WTC11 (cell line): ENCODE measurements around the gene HTR3A. TPM values are rescaled to one million over a fixed set of nuclear protein-coding genes. Genes with fewer than 3 reads are reported as not detected.

ENCODE experiments used
- ATAC-seq: fragments of 200-7000 bp; cut with Tn5 transposase; 2 replicates; pipeline ENCODE4 v1.10.0; 2021; ENCODE audit warnings: mild to moderate bottlenecking, moderate library complexity
- CTCF ChIA-PET: fragments of 300-600 bp; sonication (Branson Sonifier 250); formaldehyde crosslinking; loops from one replicate; lab custom pipeline; 2021; ENCODE audit warnings: antibody characterized with exemption; lab: Charles Lee
- POLR2A ChIA-PET: fragments of 350-600 bp; sonication (Branson Sonifier 250); formaldehyde crosslinking; loops from one replicate; lab custom pipeline; 2021; ENCODE audit warnings: antibody characterized with exemption; lab: Charles Lee
- DNase-seq: peaks from one replicate; pipeline ENCODE4 v3.0.0; 2021; ENCODE audit warnings: low spot score
- H3K27ac Mint-ChIP-seq: 2 replicates; pipeline ENCODE4 v1.8.0; 2021; ENCODE audit warnings: mixed read lengths
- H3K27me3 Mint-ChIP-seq: 2 replicates; pipeline ENCODE4 v1.8.0; 2021; ENCODE audit warnings: low read depth, mild to moderate bottlenecking, moderate library complexity, mixed read lengths
- H3K36me3 Mint-ChIP-seq: 2 replicates; pipeline ENCODE4 v1.8.0; 2021; ENCODE audit warnings: mixed read lengths
- H3K4me1 Mint-ChIP-seq: 2 replicates; pipeline ENCODE4 v1.8.0; 2022; ENCODE audit warnings: mixed read lengths
- H3K4me3 Mint-ChIP-seq: 2 replicates; pipeline ENCODE4 v1.8.0; 2021; ENCODE audit warnings: mild to moderate bottlenecking, moderate library complexity, mixed read lengths
- H3K9me3 Mint-ChIP-seq: 2 replicates; pipeline ENCODE4 v1.8.0; 2021; ENCODE audit warnings: mixed read lengths
- ELF4 ChIP-seq: sonication (generic); formaldehyde crosslinking; IDR thresholded peaks from 2 replicates; pipeline ENCODE4 v1.8.1; 2022; ENCODE audit warnings: low read depth, mild to moderate bottlenecking, moderate library complexity, missing genetic modification reagents
- EMX1 ChIP-seq: fragments of 250-450 bp; sonication (Bioruptor Pico); IDR thresholded peaks from 2 replicates; pipeline ENCODE4 v1.8.0; 2021; ENCODE audit warnings: mild to moderate bottlenecking
- FOXP1 ChIP-seq: sonication (generic); formaldehyde crosslinking; IDR thresholded peaks from 2 replicates; pipeline ENCODE4 v1.8.0; 2022; ENCODE audit warnings: missing genetic modification reagents, mild to moderate bottlenecking, moderate library complexity, borderline replicate concordance
- JAZF1 ChIP-seq: fragments of 250-450 bp; sonication (Bioruptor Pico); IDR thresholded peaks from 2 replicates; pipeline ENCODE4 v1.9.0; 2021; ENCODE audit warnings: moderate library complexity, mild to moderate bottlenecking, inconsistent platforms
- NFATC4 ChIP-seq: fragments of 250-450 bp; sonication (Bioruptor Pico); IDR thresholded peaks from 2 replicates; pipeline ENCODE4 v1.9.0; 2021; ENCODE audit warnings: mild to moderate bottlenecking
- NFYB ChIP-seq: sonication (generic); formaldehyde crosslinking; conservative IDR thresholded peaks from 2 replicates; pipeline ENCODE4 v1.8.0; 2022; ENCODE audit warnings: low read depth, missing genetic modification reagents
- NR1H2 ChIP-seq: sonication (generic); formaldehyde crosslinking; IDR thresholded peaks from 2 replicates; pipeline ENCODE4 v1.9.0; 2021; ENCODE audit warnings: mild to moderate bottlenecking, moderate library complexity, missing genetic modification reagents
- NR3C1 ChIP-seq: sonication (generic); formaldehyde crosslinking; conservative IDR thresholded peaks from 2 replicates; pipeline ENCODE4 v1.8.1; 2023; ENCODE audit warnings: low read depth, mild to moderate bottlenecking, missing genetic modification reagents
- PRDM15 ChIP-seq: sonication (generic); formaldehyde crosslinking; IDR thresholded peaks from 2 replicates; pipeline ENCODE4 v1.8.0; 2022; ENCODE audit warnings: missing genetic modification reagents
- RORB ChIP-seq: fragments of 250-450 bp; sonication (Bioruptor Pico); IDR thresholded peaks from 2 replicates; pipeline ENCODE4 v1.9.0; 2021; ENCODE audit warnings: mild to moderate bottlenecking
- SMAD3 ChIP-seq: sonication (generic); formaldehyde crosslinking; IDR thresholded peaks from 2 replicates; pipeline ENCODE4 v1.8.0; 2022; ENCODE audit warnings: missing genetic modification reagents, mild to moderate bottlenecking, borderline replicate concordance
- SMAD4 ChIP-seq: sonication (generic); formaldehyde crosslinking; IDR thresholded peaks from 2 replicates; pipeline ENCODE4 v1.8.0; 2022; ENCODE audit warnings: mild to moderate bottlenecking, missing genetic modification reagents
- SOX15 ChIP-seq: fragments of 250-450 bp; sonication (Bioruptor Pico); IDR thresholded peaks from 2 replicates; pipeline ENCODE4 v1.9.0; 2021; ENCODE audit warnings: mild to moderate bottlenecking
- ZNF232 ChIP-seq: sonication (generic); formaldehyde crosslinking; IDR thresholded peaks from 2 replicates; pipeline ENCODE4 v1.8.0; 2022; ENCODE audit warnings: mild to moderate bottlenecking, missing genetic modification reagents
- ZNF425 ChIP-seq: fragments of 250-450 bp; sonication (Bioruptor Pico); conservative IDR thresholded peaks from 2 replicates; pipeline ENCODE4 v1.9.0; 2021; ENCODE audit warnings: mild to moderate bottlenecking
- ZNF532 ChIP-seq: fragments of 250-450 bp; sonication (Bioruptor Pico); IDR thresholded peaks from 2 replicates; pipeline ENCODE4 v1.9.0; 2021; ENCODE audit warnings: mild to moderate bottlenecking, borderline replicate concordance
- total RNA-seq: library from RNA; stranded (reverse); gene quantifications from 3 replicates; pipeline ENCODE4 v1.2.3, GENCODE V29; 2021
- TF ChIP-seq, protein P1 (sequence below): fragments of 250-450 bp; sonication (Bioruptor Pico); IDR thresholded peaks from 2 replicates; pipeline ENCODE4 v1.9.0; 2021; ENCODE audit warnings: moderate library complexity, mild to moderate bottlenecking, inconsistent platforms, borderline replicate concordance
- TF ChIP-seq, protein P2 (sequence below): sonication (generic); formaldehyde crosslinking; IDR thresholded peaks from 2 replicates; pipeline ENCODE4 v1.8.1; 2023; ENCODE audit warnings: mild to moderate bottlenecking, missing genetic modification reagents, moderate library complexity

The HTR3A gene
- total RNA-seq, 1 experiment from 2014 or later, result 4.1 TPM

DNA sequence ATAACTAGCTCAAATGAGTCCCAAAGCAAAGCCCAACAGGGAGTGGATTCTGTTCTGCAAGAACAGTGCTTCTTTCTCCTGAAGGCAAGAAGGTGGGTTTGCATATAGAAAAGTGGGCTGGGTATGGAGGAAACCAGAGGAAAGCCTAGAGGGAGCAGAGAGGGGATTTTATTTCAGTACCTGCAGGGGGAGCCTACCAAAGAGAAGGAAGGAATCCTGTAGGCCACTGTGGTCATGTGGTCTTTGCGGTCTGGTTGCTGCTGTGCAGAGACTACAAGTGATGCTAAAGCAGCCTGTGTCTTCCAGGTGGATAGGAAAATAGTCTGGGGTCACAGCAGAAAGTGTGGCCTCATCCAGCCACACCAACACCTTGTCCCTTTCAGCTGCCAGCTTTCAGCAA, 51.4 kb downstream of the HTR3A start (continued):
- TF ChIP-seq PRDM15 (CRISPR knock-in tag) (no peak), ZNF532 (CRISPR knock-in tag) (no peak), SOX15 (no peak)

- CTCF ChIA-PET, result interaction anchor here (1.1 to 7.0 kb wide), 6 partner anchors 8 to 235 kb away, joined by 3 to 47 read pairs (median 10); no protein-coding TSS in a partner anchor
- ATAC-seq (no peak), DNase-seq (no peak)
- H3K4me1 Mint-ChIP-seq, result peaks cover 4% of the 10 kb centered on the region; the same call in 1 of the 2 replicates
- H3K4me3 Mint-ChIP-seq, result no peak overlapping the region
- no peaks in the 10 kb centered on the region; the same call in none of the 2 replicates for H3K27me3 Mint-ChIP-seq
- POLR2A ChIA-PET, result no interaction called here
- H3K36me3 Mint-ChIP-seq, result no peaks in the 10 kb centered on the region
- H3K27ac Mint-ChIP-seq, result no peak overlapping the region
- TF ChIP-seq FOXP1 (CRISPR knock-in tag), result no peak
- TF ChIP-seq SMAD4 (CRISPR knock-in tag), result no peak
- TF ChIP-seq NFYB (CRISPR knock-in tag), result no peak
- TF ChIP-seq NR3C1 (CRISPR knock-in tag), result no peak
- TF ChIP-seq SMAD3 (CRISPR knock-in tag), result no peak
- TF ChIP-seq JAZF1, result no peak
- TF ChIP-seq RORB (CRISPR knock-in tag), result no peak
- no peak for TF ChIP-seq ZNF425 (CRISPR knock-in tag)
- no peak for TF ChIP-seq NR1H2 (CRISPR knock-in tag)
- TF ChIP-seq ZNF532 (CRISPR knock-in tag), result no peak
- TF ChIP-seq ELF4 (CRISPR knock-in tag), result no peak
- TF ChIP-seq, protein P1, sequence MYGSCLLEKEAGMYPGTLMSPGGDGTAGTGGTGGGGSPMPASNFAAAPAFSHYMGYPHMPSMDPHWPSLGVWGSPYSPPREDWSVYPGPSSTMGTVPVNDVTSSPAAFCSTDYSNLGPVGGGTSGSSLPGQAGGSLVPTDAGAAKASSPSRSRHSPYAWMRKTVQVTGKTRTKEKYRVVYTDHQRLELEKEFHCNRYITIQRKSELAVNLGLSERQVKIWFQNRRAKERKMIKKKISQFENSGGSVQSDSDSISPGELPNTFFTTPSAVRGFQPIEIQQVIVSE (CRISPR knock-in tag), result no peak
- TF ChIP-seq ZNF232 (CRISPR knock-in tag), result no peak
- no peak for TF ChIP-seq NFATC4
- TF ChIP-seq, protein P2, sequence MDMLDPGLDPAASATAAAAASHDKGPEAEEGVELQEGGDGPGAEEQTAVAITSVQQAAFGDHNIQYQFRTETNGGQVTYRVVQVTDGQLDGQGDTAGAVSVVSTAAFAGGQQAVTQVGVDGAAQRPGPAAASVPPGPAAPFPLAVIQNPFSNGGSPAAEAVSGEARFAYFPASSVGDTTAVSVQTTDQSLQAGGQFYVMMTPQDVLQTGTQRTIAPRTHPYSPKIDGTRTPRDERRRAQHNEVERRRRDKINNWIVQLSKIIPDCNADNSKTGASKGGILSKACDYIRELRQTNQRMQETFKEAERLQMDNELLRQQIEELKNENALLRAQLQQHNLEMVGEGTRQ (CRISPR knock-in tag), result no peak
- no peak for TF ChIP-seq EMX1 (CRISPR knock-in tag)
- TF ChIP-seq, all 79 proteins: peak for 0
- no peaks in the 10 kb centered on the region for H3K9me3 Mint-ChIP-seq
These were observed 52.5 kb downstream of the HTR3A start for GRCh38 chr11:114027391-114027790.
